Endodermal cell (in vitro differentiated cells): Measurements from ENCODE around the gene AQP10. TPM values are rescaled to one million over a fixed set of nuclear protein-coding genes. Genes with fewer than 3 reads are reported as not detected.
A peak's percentile ranks its signal among the peaks of the same experiment; 100 is the strongest.

Experiments
- DNase-seq: peaks from one replicate; pipeline ENCODE4 v3.0.0-alpha.2; 2017
- H3K27ac ChIP-seq: 2 replicates; pipeline ENCODE4 v1.5.1; 2013; ENCODE audit warnings: mild to moderate bottlenecking, low read depth, low read length, moderate library complexity
- H3K27me3 ChIP-seq: 2 replicates; pipeline ENCODE4 v1.6.1; 2013; ENCODE audit warnings: mild to moderate bottlenecking, low read length, moderate library complexity; ENCODE audit not compliant: insufficient read depth, control insufficient read depth, poor library complexity, severe bottlenecking
- H3K36me3 ChIP-seq: 2 replicates; pipeline ENCODE4 v1.7.0; 2013; ENCODE audit warnings: mild to moderate bottlenecking, low read length, moderate library complexity; ENCODE audit not compliant: control insufficient read depth, insufficient read depth
- H3K4me1 ChIP-seq: one replicate; pipeline ENCODE4 v1.7.0; 2013; ENCODE audit warnings: low read length; ENCODE audit not compliant: control insufficient read depth, insufficient read depth
- H3K4me3 ChIP-seq: 2 replicates; pipeline ENCODE4 v1.5.1; 2013; ENCODE audit warnings: mild to moderate bottlenecking, low read length, moderate library complexity
- H3K9ac ChIP-seq: 2 replicates; pipeline ENCODE4 v1.6.1; 2013; ENCODE audit warnings: mild to moderate bottlenecking, low read length, moderate library complexity; ENCODE audit not compliant: poor library complexity, severe bottlenecking; ENCODE audit errors: extremely low read depth
- H3K9me3 ChIP-seq: 2 replicates; pipeline ENCODE4 v1.6.1; 2013; ENCODE audit warnings: mild to moderate bottlenecking, low read length, moderate library complexity; ENCODE audit not compliant: control insufficient read depth
- H3K27ac Mint-ChIP-seq: 2 replicates; pipeline ENCODE4 v1.8.0; 2020; ENCODE audit warnings: mixed read lengths
- H3K27me3 Mint-ChIP-seq: 2 replicates; pipeline ENCODE4 v1.8.0; 2021; ENCODE audit warnings: mild to moderate bottlenecking, mixed read lengths; ENCODE audit not compliant: insufficient read depth
- H3K36me3 Mint-ChIP-seq: 2 replicates; pipeline ENCODE4 v1.8.0; 2020; ENCODE audit warnings: low read depth, mixed read lengths
- H3K4me1 Mint-ChIP-seq: 2 replicates; pipeline ENCODE4 v1.8.0; 2020; ENCODE audit warnings: mixed read lengths
- H3K4me3 Mint-ChIP-seq: 2 replicates; pipeline ENCODE4 v1.8.0; 2020; ENCODE audit warnings: mild to moderate bottlenecking, moderate library complexity, mixed read lengths
- H3K9me3 Mint-ChIP-seq: 2 replicates; pipeline ENCODE4 v1.8.0; 2020; ENCODE audit warnings: mild to moderate bottlenecking, mixed read lengths
- CTCF ChIP-seq: fragments of 200-600 bp; sonication (generic); conservative IDR thresholded peaks from 2 replicates; pipeline ENCODE4 v1.5.0; 2021; ENCODE audit warnings: antibody characterized with exemption, mild to moderate bottlenecking
- WGBS, 2 experiments: methylation state at CpG; one replicate each; pipeline versions ENCODE4 v1.1.5 to v1.1.7; 2013; ENCODE audit warnings: missing lambda C conversion rate in 2 of 2, mixed read lengths in 1 of 2; ENCODE audit not compliant: insufficient coverage in 1 of 2, insufficient read length in 1 of 2; 5-methylcytosine and 5-hydroxymethylcytosine counted together
- total RNA-seq, 2 donors: library from RNA; stranded (reverse); fragmentation: NEBNext Ultra II Directional in 1 of 2; extraction: Animal tissue kit (Norgen Biotek cat#: 25700) in 1 of 2; gene quantifications; 2 replicates in 1 of 2; 3 replicates in 1 of 2; pipeline ENCODE4 v1.2.1, GENCODE V29; 2021

The AQP10 gene
- total RNA-seq, 2 donors from 2014 or later: not detected

DNA sequence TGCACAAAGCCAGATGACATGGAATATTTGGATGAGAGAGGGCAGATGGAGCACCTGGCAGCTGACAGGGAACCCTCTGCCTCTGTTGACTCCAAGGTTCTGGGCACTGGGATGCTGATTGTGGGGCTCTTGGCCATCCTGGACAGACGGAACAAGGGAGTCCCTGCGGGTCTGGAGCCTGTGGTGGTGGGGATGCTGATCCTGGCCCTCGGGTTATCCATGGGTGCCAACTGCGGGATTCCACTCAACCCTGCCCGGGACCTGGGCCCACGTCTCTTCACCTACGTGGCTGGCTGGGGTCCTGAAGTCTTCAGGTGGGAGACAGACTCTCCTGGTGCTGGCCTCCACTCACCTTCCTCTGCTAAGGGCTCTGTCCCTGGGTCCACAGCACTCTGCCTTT, 2.6 kb downstream of the AQP10 start:
- no peak for TF ChIP-seq CTCF
- H3K4me1 Mint-ChIP-seq: peaks cover 18% of the 10 kb centered on the region
- H3K4me3 Mint-ChIP-seq: no peak overlapping the region
- no peaks in the 10 kb centered on the region for H3K4me1 ChIP-seq
- H3K4me3 ChIP-seq: no peak overlapping the region
- WGBS, 2 experiments: 92 to 97% methylated on average over 6 to 7 of the region's 7 CpGs
- DNase-seq: no peak
- peaks cover 6% of the 10 kb centered on the region for H3K27me3 ChIP-seq
- no peak overlapping the region for H3K9ac ChIP-seq
- no peaks in the 10 kb centered on the region for H3K36me3 ChIP-seq
- no peaks in the 10 kb centered on the region for H3K36me3 Mint-ChIP-seq
- no peaks in the 10 kb centered on the region for H3K9me3 Mint-ChIP-seq
- no peak overlapping the region for H3K27ac ChIP-seq
- no peak overlapping the region for H3K27ac Mint-ChIP-seq
- H3K9me3 ChIP-seq: no peaks in the 10 kb centered on the region
- H3K27me3 Mint-ChIP-seq: peaks cover 23% of the 10 kb centered on the region

DNA sequence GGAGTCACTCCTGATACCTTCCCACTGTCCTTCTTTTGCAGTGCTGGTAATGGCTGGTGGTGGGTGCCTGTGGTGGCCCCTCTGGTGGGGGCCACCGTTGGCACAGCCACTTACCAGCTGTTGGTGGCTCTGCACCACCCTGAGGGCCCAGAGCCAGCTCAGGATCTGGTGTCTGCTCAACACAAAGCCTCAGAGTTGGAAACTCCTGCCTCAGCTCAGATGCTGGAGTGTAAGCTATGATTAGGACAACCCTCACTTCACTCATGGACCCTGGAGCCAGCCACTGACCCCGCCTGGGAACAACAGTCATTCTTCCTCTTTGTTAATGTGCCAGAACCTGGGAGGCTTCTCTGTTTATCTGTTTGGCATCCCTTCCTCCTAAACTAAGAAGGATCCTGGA, 3.3 kb downstream of the AQP10 start:
- Histone ChIP-seq H3K4me1 (no peaks in the 10 kb centered on the region), H3K27me3 (peaks cover 6% of the 10 kb centered on the region), H3K27ac (no peak overlapping the region), H3K36me3 (no peaks in the 10 kb centered on the region), H3K9ac (no peak overlapping the region), H3K4me3 (peak overlapping the region; percentile 93), H3K9me3 (no peaks in the 10 kb centered on the region)
- Mint-ChIP-seq H3K9me3 (no peaks in the 10 kb centered on the region), H3K36me3 (no peaks in the 10 kb centered on the region), H3K27me3 (peaks cover 25% of the 10 kb centered on the region), H3K27ac (no peak overlapping the region), H3K4me1 (peaks cover 21% of the 10 kb centered on the region), H3K4me3 (peak overlapping the region; percentile 93)
- TF ChIP-seq CTCF: no peak
- 86 to 92% methylated on average over 1 to 2 of the region's 2 CpGs for WGBS, 2 experiments
- DNase-seq: no peak

- Histone ChIP-seq H3K36me3 (peaks cover 2% of the 10 kb centered on the region), H3K9me3 (no peaks in the 10 kb centered on the region), H3K4me1 (no peaks in the 10 kb centered on the region), H3K27ac (peak within 1 kb of the TSS; percentile 75), H3K4me3 (peak within 1 kb of the TSS; percentile 93), H3K9ac (peak within 1 kb of the TSS; percentile 55), H3K27me3 (peaks cover 6% of the 10 kb centered on the region)
- no peaks in the 10 kb centered on the region for H3K9me3 Mint-ChIP-seq
- peak; percentile 96 for DNase-seq
- H3K36me3 Mint-ChIP-seq: no peaks in the 10 kb centered on the region
- peak within 1 kb of the TSS; percentile 96 for H3K27ac Mint-ChIP-seq
- peaks cover 25% of the 10 kb centered on the region for H3K27me3 Mint-ChIP-seq
- H3K4me1 Mint-ChIP-seq: peaks cover 28% of the 10 kb centered on the region
- WGBS, 2 experiments: 1% methylated on average over 17 to 50 of the region's 56 CpGs
- H3K4me3 Mint-ChIP-seq: peak within 1 kb of the TSS; percentile 93
- TF ChIP-seq CTCF: peak; percentile 93
These were observed 4.0 kb downstream of the AQP10 start, which contains the start of gene ATP8B2 for GRCh38 chr1:154324669-154325582. Gene ATP8B2, plus strand, starts transcription at chr1:154325525. Its CDS starts 2,617 bp downstream, at chr1:154328142.
